T follicular helper cell (primary cell): ENCODE data around the gene GPC5.
"Not testable (repeated sequence)": the region's sequence is repeated elsewhere in the genome, so short reads cannot be mapped to it uniquely, and the experiment has no call there.

Source experiments
- DNase-seq: peaks from one replicate; pipeline ENCODE4 v3.0.0-alpha.2; 2020; ENCODE audit warnings: low read depth

GPC5 gene

GRCh38 chr13:91368676-91369440, 29.6 kb upstream of the GPC5 start:
- DNase-seq = no peak

GRCh38 chr13:91369441-91369831, 29.0 kb upstream of the GPC5 start:
- DNase-seq = no peak

- no peak for DNase-seq
Measured at GRCh38 chr13:91370501-91370900, 27.9 kb upstream of the GPC5 start.

- no peak for DNase-seq
Measured at GRCh38 chr13:91372911-91373310, 25.5 kb upstream of the GPC5 start.

- no peak for DNase-seq
Measured at GRCh38 chr13:91375116-91375729, 23.2 kb upstream of the GPC5 start.

DNA sequence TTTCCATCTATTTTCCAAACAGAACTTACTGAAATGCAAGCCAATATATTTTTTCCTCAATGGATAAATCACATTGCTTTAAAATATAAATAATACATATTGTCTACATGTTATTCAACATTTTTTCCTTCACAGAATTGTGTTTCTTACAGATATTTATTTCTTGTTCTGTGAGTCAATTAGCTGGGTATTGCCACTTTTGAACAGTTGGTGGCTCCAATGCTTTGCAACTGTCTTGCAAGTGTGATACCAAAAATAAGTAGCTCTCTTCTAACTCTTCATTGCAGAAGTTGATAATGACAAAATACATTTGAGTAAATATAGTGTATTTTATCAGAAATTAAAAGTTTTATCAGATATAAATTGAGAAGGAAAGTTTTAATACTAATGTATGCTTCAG, 17.1 kb upstream of the GPC5 start:
- no peak for DNase-seq

GRCh38 chr13:91383836-91384235, 14.6 kb upstream of the GPC5 start:
- no peak for DNase-seq

DNA sequence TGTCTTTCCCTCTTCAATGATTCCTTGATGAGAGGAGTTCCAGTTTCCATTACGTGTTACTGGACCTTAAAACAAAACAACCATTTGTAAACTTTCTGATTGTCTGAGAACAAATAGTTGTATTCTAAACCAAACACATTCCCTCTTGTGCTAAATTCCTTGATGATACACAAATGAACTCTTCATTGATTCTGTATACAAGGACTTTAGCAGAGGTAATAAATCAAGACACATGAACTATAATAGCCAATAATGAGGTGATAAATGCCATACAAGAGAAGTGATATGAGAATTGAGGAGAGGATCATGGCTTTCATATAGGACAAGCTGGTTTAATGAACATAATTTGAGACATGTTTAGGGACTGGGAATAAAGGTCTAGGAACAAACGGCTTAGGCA, 13.5 kb upstream of the GPC5 start:
- no peak for DNase-seq

DNA sequence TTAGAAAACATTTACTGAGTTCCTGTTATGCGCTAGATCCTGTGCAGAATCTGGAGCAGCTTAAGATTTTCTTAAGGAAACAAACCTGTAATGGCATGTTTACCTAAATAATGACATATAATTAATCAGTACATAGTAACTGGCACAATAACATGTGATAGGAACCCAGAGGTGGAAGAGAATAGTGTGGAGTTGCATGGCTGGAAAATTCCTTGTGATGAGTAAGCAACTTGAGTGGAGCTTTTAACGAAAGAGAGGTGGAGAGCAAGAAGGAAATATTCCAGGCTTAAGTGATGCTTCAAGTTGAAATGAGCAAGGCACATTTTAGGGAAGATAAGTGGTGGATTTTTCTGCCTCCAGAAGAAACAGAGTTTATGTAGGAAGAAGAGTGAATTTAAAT, 9.2 kb upstream of the GPC5 start:
- DNase-seq = no peak

- DNase-seq = no peak
Measured at GRCh38 chr13:91397595-91397994, 826 bp upstream of the GPC5 start.

DNA sequence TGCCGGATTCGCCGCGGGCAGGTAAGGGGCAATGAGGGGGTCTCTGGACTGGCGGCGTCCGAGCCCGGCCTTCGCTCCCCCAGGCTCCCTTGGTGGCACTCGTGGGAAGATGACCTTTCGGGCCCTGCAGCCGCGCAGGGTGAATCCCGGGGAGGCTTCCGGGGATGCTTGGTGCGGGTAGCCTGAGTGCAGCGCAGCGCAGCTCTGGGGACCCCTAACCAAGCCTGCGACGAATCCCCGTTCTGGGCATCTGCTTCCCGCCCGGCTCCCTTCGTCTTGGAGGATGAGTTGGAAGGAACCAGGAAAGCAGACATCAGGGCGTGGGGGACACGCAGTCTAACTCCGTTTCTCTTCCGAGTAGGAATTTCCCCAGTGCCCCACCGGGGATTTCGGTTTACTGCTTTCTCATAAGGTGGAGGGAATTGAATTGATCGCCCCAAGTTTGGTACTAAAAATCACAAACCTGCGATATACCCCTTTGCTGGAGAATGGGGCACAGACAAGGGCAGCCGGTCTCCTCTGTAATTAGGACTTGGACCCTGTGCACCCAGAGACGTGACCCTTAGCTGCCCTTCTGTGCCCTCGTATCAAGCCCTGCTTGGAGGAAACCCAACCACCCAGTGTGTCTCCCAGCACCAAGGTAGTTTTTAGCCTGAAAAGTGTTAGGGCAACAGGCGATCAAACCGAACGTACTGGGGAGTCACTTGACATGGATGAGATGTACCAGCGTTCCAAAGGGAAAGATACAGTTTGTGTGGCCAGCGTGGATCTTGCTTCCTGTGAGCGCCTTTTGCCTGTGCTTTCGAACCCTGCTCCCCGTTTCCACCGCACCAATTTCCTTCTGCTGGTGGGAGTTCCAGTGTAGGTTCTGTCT, 1.0 kb downstream of the GPC5 start:
- DNase-seq = no peak

DNA sequence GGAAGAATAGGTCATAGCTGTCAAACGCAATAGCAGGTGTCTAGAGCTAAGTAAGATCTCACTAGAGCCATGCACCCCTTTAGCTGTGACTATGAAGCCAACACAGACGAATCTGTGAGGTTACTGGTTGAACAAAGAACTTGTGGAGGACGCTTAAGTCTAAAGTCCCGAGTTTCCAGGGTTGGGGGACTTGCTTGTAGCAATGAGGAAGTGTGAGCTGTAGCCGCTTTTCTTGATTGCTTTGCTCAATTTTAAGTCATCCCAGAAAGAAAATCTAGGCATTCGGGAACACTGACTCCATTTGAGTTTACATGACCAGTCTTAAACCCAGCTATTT, 1.6 kb downstream of the GPC5 start:
- no peak for DNase-seq

DNA sequence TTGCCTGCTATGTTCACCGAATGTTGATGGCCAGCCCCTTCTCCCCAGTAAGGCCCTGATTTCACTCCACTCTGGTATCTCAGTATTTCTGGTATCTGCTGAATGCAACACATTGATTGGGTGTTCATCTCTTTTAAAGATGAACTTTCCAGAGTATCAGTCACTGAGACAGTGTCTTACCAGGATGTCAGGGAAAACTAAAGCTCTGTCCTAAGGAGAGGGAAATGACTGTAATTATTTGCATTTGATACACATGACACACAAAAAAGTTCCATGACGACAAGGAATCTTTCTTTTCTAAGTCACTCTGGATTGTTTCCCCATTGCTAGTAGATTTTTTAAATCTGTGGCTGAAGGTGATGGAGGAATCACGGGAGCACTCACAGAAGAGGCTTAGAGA, 2.2 kb downstream of the GPC5 start:
- DNase-seq = no peak

DNA sequence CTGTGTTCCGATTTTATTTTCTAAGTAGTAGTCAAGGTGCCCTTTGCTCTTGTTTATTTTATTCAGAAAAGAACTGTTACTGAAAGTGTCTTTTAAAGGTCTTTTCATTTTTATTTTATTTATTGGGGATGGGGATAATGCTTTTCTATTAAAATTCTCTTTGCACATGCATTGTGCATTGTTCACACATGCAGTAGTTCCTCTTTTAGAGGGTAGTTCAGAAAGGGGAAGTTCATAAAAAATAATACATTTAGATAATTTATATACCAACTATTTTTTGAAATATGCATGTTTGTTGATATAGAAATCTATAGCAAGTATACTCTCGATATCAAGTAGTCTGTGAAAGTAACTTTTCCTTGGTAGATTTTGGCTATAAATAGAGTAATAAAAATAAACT, 3.5 kb downstream of the GPC5 start:
- no peak for DNase-seq

GRCh38 chr13:91405240-91405639, 6.8 kb downstream of the GPC5 start:
- DNase-seq = no peak

- DNase-seq = no peak
Measured at GRCh38 chr13:91406619-91407018, 8.2 kb downstream of the GPC5 start.

- DNase-seq = no peak
Measured at GRCh38 chr13:91408971-91409370, 10.6 kb downstream of the GPC5 start.

DNA sequence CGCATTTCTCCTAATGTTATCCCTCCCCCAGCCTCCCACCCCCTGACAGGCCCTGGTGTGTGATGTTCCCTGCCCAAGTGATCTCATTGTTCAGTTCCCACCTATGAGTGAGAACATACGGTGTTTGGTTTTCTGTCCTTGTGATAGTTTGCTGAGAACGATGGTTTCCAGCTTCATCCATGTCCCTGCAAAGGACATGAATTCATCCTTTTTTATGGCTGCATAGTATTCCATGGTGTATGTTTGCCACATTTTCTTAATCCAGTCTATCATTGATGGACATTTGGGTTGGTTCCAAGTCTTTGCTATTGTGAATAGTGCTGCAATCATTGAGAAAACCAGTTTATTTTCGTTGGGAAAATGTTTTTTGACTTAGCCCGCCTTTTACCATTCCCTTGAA, 18.2 kb downstream of the GPC5 start:
- DNase-seq = not testable (repeated sequence)

- DNase-seq = no peak
Measured at GRCh38 chr13:91417660-91418325, 19.4 kb downstream of the GPC5 start.

DNA sequence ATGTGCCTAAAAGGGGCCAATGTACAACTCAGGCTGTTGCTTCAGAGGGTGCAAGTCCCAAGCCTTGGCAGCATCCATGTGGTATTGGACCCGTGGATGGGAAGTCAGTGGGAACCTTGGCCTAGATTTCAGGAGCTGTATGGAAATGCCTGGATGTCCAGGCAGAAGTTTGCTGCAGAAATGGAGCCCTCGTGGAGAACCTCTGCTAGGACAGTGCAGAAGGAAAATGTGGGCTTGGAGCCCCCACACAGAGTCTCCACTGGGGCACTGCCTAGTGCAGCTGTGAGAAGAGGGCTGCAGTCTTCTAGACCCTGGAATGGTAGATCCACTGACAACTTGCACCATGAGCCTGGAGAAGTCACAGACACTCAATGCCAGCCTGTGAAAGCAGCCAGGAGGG, 28.5 kb downstream of the GPC5 start:
- no peak for DNase-seq

GRCh38 chr13:91438674-91439073, 40.3 kb downstream of the GPC5 start:
- not testable (repeated sequence) for DNase-seq

GRCh38 chr13:91450913-91451312, 52.5 kb downstream of the GPC5 start:
- DNase-seq = no peak

DNA sequence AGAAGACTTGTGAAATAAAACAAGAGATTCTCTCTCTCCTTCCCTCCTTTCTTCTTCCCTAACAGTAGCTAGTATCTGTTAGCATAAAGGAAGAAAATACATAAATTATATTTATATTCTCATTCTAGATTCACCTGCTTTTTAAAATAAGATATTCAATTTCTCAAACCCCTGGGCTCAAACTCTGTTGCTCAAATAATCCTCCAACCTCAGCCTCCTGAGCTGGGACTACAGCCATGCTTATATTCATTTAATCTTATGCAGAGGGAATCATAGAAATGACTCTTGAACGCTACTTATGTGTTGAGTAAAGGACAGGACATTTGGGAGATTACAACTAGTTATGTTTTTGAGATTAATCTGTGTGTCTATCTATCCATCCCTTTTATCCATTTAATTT, 56.2 kb downstream of the GPC5 start:
- DNase-seq = no peak
